Ovary (tissue), 3 donors: ENCODE measurements around the gene DAP.

ENCODE experiments used
- EP300 ChIP-seq: sonication (generic); formaldehyde crosslinking; IDR thresholded peaks from one replicate; pipeline ENCODE4 v1.6.1; 2017; ENCODE audit warnings: antibody characterized with exemption
- POLR2A ChIP-seq: fragments of 450-650 bp; IDR thresholded peaks from one replicate; pipeline ENCODE4 v1.6.1; 2017; ENCODE audit warnings: antibody characterized with exemption, mild to moderate bottlenecking, moderate library complexity
- TF ChIP-seq, protein P1 (sequence below), 3 donors: fragments of 450-650 bp in 2 of 3; fragments of 200-600 bp in 1 of 3; IDR thresholded peaks; one replicate each; pipeline versions ENCODE4 v1.5.1 to v1.8.0; 2016 to 2022; ENCODE audit warnings: antibody characterized with exemption in 3 of 3, mild to moderate bottlenecking in 1 of 3
- donor health status: DM: no; HTN: no; CAD: no.

DNA sequence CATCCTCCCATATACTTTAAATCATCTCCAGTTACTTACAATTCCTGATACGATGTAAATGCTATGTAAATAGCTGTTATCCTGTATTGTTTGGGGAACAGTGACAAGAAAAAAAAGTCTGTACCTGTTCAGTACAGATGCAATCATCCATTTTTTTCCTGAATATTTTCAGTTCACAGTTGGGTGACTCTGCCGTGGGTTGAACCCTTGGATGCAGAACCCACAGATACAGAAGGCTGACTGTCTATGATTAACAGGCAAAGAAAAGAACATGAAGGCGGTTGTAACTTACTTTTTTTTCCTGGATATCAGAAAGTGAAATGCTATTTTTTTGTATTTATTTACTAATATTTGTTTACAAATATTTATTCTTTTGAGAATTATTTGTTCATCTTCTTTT, 33.2 kb downstream of the DAP start:
- TF ChIP-seq, protein P1, sequence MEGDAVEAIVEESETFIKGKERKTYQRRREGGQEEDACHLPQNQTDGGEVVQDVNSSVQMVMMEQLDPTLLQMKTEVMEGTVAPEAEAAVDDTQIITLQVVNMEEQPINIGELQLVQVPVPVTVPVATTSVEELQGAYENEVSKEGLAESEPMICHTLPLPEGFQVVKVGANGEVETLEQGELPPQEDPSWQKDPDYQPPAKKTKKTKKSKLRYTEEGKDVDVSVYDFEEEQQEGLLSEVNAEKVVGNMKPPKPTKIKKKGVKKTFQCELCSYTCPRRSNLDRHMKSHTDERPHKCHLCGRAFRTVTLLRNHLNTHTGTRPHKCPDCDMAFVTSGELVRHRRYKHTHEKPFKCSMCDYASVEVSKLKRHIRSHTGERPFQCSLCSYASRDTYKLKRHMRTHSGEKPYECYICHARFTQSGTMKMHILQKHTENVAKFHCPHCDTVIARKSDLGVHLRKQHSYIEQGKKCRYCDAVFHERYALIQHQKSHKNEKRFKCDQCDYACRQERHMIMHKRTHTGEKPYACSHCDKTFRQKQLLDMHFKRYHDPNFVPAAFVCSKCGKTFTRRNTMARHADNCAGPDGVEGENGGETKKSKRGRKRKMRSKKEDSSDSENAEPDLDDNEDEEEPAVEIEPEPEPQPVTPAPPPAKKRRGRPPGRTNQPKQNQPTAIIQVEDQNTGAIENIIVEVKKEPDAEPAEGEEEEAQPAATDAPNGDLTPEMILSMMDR (IDR thresholded peaks at IDR 0.05), result no peak
- TF ChIP-seq EP300 (no peak), POLR2A (no peak)
